ENCODE measurements around the gene PLA2G4B. TPM values are rescaled to one million over a fixed set of nuclear protein-coding genes. Genes with fewer than 3 reads are reported as not detected.

The PLA2G4B gene
- polyA plus RNA-seq, 1 donor (not counting 4 experiments of a cell fraction or from before 2014, with no cell fraction given): 8.6 TPM

- H3K27me3 ChIP-seq (ENCODE audit: control insufficient read depth, extremely low read depth, insufficient read depth, low read length): peaks cover 4% of the 10 kb centered on the region
- FAIRE-seq (no peak), DNase-seq (ENCODE audit: low read depth, low spot score) (no peak)
- H4K20me1 ChIP-seq (ENCODE audit: control insufficient read depth, extremely low read depth, insufficient read depth, low read length): no peaks in the 10 kb centered on the region
- no peak overlapping the region for H3K4me3 ChIP-seq (ENCODE audit: control insufficient read depth in 2 of 3, extremely low read depth in 1 of 3, insufficient read depth in 2 of 3, low read depth in 1 of 3, low read length in 3 of 3)
- no peak overlapping the region for H2AFZ ChIP-seq (ENCODE audit: control insufficient read depth, low read length)
- H3K4me2 ChIP-seq (ENCODE audit: control insufficient read depth, extremely low read depth, insufficient read depth, low read depth, low read length): no peak overlapping the region
- dilution Hi-C loops (cut with MboI; ENCODE audit: extremely low pct_ligation_motif_present, low sequenced_read_pairs): no loop called here
- no peaks in the 10 kb centered on the region for H3K79me2 ChIP-seq (ENCODE audit: control insufficient read depth, insufficient read depth, low read length)
- H3K9me3 ChIP-seq (ENCODE audit: control insufficient read depth, low read depth, low read length): no peaks in the 10 kb centered on the region
- peaks cover 4% of the 10 kb centered on the region for H3K4me1 ChIP-seq (ENCODE audit: control insufficient read depth, extremely low read depth, insufficient read depth, low read length)
- no peaks in the 10 kb centered on the region for H3K36me3 ChIP-seq (ENCODE audit: control insufficient read depth in 2 of 2, extremely low read depth in 1 of 2, insufficient read depth in 2 of 2, low read length in 2 of 2)
- no peak overlapping the region for H3K27ac ChIP-seq (ENCODE audit: control insufficient read depth, insufficient read depth, low read length)
- TF ChIP-seq EZH2 (IDR thresholded peaks at IDR 0.05; ENCODE audit: low read length): no peak
- TF ChIP-seq CTCF (optimal IDR thresholded peaks at IDR 0.05 in 1 of 3, IDR thresholded peaks at IDR 0.05 in 1 of 3, conservative IDR thresholded peaks at IDR 0.05 in 1 of 3; ENCODE audit: extremely low read depth in 1 of 3, insufficient read depth in 2 of 3, low read length in 3 of 3): no peak
- no peaks in the 10 kb centered on the region for H3K9me1 ChIP-seq (ENCODE audit: control insufficient read depth, extremely low read depth, insufficient read depth, low read length)
- H3K9ac ChIP-seq (ENCODE audit: control insufficient read depth, extremely low read depth, insufficient read depth, low read length): no peak overlapping the region
Observed at GRCh38 chr15:41887161-41887560, 48.5 kb downstream of the PLA2G4B start.

- Histone ChIP-seq H3K9ac (ENCODE audit: control insufficient read depth, extremely low read depth, insufficient read depth, low read length) (no peak overlapping the region), H3K9me3 (ENCODE audit: control insufficient read depth, low read depth, low read length) (no peaks in the 10 kb centered on the region), H3K9me1 (ENCODE audit: control insufficient read depth, extremely low read depth, insufficient read depth, low read length) (no peaks in the 10 kb centered on the region), H3K4me1 (ENCODE audit: control insufficient read depth, extremely low read depth, insufficient read depth, low read length) (no peaks in the 10 kb centered on the region), H4K20me1 (ENCODE audit: control insufficient read depth, extremely low read depth, insufficient read depth, low read length) (no peaks in the 10 kb centered on the region), H2AFZ (ENCODE audit: control insufficient read depth, low read length) (no peak overlapping the region), H3K36me3 (ENCODE audit: control insufficient read depth in 2 of 2, extremely low read depth in 1 of 2, insufficient read depth in 2 of 2, low read length in 2 of 2) (no peaks in the 10 kb centered on the region), H3K79me2 (ENCODE audit: control insufficient read depth, insufficient read depth, low read length) (no peaks in the 10 kb centered on the region), H3K4me2 (ENCODE audit: control insufficient read depth, extremely low read depth, insufficient read depth, low read depth, low read length) (no peak overlapping the region), H3K27me3 (ENCODE audit: control insufficient read depth, extremely low read depth, insufficient read depth, low read length) (no peaks in the 10 kb centered on the region), H3K27ac (ENCODE audit: control insufficient read depth, insufficient read depth, low read length) (no peak overlapping the region), H3K4me3 (ENCODE audit: control insufficient read depth in 2 of 3, extremely low read depth in 1 of 3, insufficient read depth in 2 of 3, low read depth in 1 of 3, low read length in 3 of 3) (no peak overlapping the region)
- no peak for DNase-seq (ENCODE audit: low read depth, low spot score)
- no peak for FAIRE-seq
- no peak for TF ChIP-seq CTCF (optimal IDR thresholded peaks at IDR 0.05 in 1 of 3, IDR thresholded peaks at IDR 0.05 in 1 of 3, conservative IDR thresholded peaks at IDR 0.05 in 1 of 3; ENCODE audit: extremely low read depth in 1 of 3, insufficient read depth in 2 of 3, low read length in 3 of 3)
- dilution Hi-C loops (cut with MboI; ENCODE audit: extremely low pct_ligation_motif_present, low sequenced_read_pairs): no loop called here
Observed at GRCh38 chr15:41887893-41888292, 49.2 kb downstream of the PLA2G4B start.

All from keratinocyte (primary cell).